GM18502 (cell line): Measurements from ENCODE around the gene PPP3CB.
"Not testable (repeated sequence)": the region's sequence is repeated elsewhere in the genome, so short reads cannot be mapped to it uniquely, and the experiment has no call there.

Experiments used
- ATAC-seq: cut with Tn5 transposase; IDR thresholded peaks from one replicate; pipeline ENCODE4 v1.9.1; 2021; ENCODE audit warnings: mild to moderate bottlenecking; ENCODE audit not compliant: unreplicated experiment, poor library complexity

PPP3CB gene

DNA sequence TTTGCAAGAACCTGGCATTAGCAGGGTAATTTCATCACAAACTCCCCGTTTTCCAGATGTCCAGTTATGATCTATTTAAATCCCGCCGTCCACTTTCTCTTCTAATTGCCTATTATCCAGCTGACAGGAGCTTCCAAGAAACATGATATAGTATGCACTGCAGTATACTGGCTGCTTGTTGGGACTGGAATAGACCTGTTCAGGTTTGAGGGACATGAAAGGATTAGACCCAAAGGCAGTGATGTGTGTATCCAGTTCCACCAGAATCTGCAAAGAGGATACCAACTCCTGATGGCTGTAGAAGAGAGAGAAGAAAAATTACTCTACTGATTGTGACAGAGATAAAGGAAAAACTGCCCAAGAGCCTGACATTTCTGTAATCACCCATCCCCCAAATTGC is 71.3 kb downstream of the PPP3CB start:
- no peak for ATAC-seq

- no peak for ATAC-seq
Measured at GRCh38 chr10:73423309-73423708, 72.5 kb downstream of the PPP3CB start.

DNA sequence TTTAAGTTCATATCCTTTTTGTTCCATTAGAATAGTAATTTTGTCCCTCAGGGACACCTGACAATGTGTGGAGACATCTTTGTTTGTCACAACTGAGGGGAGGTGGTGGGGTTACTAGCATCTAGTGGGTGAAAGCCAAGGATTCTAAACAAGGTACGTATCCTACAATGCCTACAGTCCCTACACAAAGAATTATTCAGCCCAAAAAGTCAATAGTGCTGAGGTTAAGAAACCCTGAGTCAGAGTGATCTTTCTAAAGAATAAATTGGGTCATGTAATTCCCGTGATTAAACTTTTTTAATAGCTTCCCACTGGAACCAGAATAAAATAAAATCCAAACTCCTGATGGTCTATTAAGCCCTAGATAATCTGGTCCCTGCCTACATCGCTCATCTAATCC is 79.3 kb downstream of the PPP3CB start:
- no peak for ATAC-seq

- peak; percentile 35 for ATAC-seq
Measured at GRCh38 chr10:73414230-73414945, 81.4 kb downstream of the PPP3CB start.

DNA sequence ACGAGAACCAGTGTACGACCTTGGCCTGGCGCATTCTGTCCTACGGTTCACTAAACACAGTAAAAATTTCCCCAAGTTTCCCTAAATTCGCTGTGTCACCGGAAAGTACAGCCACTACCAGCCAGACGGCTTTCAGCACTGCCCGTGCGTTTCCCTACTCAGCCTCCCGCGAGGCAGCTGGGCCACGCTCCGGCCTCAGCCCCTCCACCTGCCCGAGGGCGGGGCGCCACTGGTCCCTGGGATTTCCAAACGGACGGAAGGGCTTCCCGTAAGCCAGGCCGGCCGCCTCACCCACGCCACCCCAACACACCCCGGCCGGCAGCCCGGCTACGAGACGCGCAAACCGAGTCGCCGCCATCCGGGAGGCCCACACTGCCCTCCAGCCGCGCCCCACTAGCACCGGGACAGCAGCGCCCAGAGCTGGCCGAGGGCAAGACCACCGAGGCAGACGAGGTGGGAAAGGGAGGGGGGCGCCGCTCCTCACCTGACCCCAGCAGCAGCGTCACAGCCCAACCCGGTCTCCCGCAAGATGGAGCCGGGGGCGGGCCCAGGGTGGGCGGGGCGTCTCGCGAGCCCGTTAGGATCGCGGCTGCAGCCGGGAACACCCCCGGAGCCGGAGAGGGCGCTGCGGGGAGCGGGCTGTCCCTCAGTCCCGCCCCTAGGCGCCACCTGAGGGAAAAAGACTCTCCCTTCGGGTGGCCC is 82.1 kb downstream of the PPP3CB start, which contains the start of gene ANXA7:
ANXA7 (minus strand) TSS at position 531 of the 702 bp plus-strand sequence. CDS start 13,202 bp downstream, outside the sequence.
- ATAC-seq = peak; percentile 93

DNA sequence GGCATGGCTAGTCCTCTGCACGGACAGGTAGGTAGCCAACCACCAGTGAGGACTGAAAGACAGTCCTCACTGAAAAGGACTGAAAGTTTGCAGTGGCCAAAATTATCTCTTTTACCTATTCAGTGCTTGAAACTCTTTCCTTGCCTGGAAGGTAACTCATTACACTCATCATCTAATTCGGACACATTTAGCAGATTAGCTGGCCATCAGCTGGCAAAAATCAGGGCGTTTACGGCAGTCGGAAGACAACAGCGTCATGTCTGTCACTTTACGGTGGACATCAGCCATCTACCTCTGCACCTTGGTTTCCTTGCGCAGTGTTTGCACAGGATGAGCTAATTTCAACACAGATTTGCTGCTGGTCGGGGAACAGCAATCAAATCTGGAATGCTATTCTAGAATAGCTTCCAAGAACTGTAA is 82.7 kb downstream of the PPP3CB start:
- ATAC-seq = peak; percentile 35

DNA sequence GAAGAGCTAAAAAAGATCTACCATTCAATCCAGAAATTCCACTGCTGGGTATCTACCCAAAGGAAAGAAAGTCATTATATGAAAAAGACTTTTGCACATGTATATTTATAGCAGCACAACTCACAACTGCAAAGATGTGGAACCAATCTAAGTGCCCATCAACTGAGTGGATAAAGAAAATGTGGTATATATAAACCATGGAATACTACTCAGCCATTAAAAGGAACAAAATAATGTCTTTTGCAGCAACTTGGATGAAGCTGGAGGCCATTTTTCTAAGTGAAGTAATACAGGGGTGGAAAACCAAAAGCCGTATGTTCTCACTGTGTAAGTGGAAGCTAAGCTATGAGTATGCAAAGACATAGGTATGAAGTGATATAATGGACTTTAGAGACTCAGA is 84.9 kb downstream of the PPP3CB start:
- no peak for ATAC-seq

DNA sequence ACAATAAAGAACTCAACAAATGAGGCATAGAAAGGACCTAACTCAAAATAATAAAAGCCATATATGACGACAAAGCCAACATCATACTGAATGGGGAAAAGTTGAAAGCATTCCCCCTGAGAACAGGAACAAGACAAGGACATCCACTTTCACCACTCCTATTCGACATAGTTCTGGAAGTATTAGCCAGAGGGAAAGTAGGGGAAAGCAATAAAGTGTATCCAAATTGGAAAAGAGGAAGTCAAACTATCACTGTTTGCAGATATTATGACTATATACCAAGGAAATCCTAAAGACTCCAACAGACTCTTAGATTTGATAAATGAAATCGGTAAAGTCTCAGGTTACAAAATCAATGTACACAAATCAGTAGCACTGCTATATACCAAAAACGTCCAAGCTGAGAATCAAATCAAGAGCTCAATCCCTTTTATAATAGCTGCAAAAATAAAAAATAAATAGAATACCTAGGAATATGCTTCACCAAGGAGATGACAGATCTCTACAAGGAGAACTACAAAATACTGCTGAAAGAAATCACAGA is 86.8 kb downstream of the PPP3CB start:
- no peak for ATAC-seq

DNA sequence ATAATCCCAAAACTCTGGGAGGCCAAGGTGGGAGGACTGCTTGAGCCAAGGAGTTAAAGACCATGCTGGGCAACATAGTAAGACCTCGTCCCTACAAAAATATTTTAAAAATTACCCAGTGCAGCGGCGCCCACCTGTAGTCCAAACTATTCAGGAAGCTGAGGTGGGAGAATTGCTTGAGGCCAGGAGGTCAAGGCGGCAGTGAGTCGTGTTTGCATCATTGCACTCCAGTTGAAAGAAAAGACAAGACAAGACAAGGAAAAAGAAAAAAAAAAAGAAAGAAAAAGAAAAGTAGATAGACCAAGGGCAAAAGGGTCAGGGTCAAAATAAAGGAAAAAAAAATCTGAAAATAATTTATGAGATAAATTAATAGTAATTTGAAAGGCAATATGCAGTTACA is 87.8 kb downstream of the PPP3CB start:
- ATAC-seq = no peak

GRCh38 chr10:73407495-73407894 is 88.3 kb downstream of the PPP3CB start:
- ATAC-seq = no peak

DNA sequence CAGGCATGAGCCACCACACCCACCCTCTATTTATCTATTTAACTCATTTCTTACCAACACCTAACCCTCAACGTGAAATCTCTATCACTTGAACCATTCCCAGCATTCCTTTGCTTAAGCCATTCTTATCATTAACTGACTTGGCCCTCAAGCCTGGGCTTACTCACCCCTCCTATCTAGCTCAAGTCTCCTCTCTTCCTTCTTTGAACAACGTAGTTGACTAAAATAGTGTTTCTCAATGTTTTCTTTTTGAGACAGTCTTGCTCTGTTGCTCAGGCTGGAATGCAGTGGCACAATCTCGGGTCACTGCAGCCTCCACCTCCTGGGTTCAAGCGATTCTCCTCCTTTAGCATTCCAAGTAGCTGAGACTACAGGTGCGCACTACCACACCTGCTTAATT is 89.0 kb downstream of the PPP3CB start:
- no peak for ATAC-seq

GRCh38 chr10:73405556-73405955 is 90.3 kb downstream of the PPP3CB start:
- no peak for ATAC-seq

DNA sequence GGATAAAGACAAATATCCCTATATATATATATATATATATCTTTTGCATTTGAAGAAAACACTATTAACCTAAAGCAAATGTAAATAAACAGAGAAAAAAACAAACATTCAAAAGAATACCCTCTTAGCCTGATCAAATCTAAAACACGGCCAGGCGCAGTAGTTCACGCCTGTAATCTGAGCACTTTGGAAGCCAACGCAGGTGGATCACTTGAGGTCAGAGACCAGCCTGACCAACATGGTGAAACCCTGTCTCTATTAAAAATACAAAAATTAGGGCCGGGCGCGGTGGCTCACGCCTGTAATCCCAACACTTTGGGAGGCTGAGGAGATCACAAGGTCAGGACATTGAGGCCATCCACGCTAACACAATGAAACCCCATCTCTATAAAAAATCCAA is 91.1 kb downstream of the PPP3CB start:
- no peak for ATAC-seq

DNA sequence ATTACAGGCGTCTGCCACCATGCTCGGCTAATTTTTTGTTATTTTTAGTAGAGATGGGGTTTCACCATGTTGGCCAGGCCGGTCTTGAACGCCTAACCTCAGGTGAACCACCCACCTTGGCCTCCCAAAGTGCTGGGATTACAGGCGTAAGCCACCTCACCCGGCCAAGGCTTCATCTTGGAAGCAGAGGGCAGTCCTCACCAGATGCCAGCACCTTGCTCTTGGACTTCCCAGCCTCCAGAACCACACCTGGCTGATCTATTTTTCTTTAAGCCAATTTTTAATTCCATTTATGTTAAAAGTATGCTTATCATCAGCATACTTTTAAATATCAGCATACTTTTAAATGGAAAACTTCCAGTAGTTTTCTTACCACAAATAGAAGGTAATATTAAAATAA is 94.2 kb downstream of the PPP3CB start:
- ATAC-seq = no peak

DNA sequence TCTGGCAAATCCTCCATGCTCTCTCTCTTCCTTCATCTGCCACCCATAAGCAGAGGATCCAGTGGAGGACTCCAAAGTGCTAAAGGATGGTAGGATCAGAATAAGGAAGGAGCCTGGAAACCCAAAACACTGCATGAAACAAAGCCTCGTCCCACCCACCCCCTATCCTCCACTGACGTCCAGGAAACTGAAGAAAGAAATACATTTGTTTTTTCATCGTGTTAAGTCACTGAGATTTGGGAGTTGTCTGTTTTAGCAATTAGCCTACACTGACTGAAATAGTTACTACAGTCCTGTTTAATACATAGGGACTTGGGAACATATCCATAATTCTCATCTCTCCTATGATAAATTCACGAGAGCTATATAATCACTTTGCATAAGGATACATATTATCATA is 96.8 kb downstream of the PPP3CB start:
- ATAC-seq = no peak

DNA sequence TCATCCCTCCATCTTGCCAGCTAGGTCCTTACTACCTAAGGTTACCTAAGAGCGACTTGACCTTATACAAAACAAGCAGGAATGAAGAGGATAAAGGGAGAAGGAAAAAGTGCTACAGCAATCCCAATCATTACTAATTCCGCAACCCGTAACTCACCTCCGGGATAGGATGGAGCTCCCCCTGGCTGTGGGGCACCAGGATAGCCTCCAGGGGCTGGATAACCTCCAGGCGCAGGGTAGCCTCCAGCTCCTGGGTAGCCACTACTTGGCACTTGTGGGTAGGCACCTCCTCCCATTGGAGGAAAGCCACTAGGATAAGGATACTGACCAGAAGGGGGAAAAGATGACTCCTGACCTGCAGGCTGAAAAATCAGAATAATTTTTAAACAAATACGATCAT is 97.8 kb downstream of the PPP3CB start:
- ATAC-seq = no peak

DNA sequence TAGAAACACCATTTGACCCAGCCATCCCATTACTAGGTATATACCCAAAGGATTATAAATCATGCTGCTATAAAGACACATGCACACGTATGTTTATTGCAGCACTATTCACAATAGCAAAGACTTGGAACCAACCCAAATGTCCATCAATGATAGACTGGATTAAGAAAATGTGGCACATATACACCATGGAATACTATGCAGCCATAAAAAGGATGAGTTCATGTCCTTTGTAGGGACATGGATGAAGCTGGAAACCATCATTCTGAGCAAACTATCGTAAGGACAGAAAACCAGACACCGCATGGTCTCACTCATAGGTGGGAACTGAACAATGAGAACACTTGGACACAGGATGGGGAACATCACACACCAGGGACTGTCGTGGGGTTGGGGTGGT is 101.5 kb downstream of the PPP3CB start:
- not testable (repeated sequence) for ATAC-seq

GRCh38 chr10:73388228-73388627 is 107.6 kb downstream of the PPP3CB start:
- ATAC-seq = no peak

- ATAC-seq = no peak
Measured at GRCh38 chr10:73386583-73386982, 109.2 kb downstream of the PPP3CB start.
